ENCODE data around the gene FAM151A. TPM values are rescaled to one million over a fixed set of nuclear protein-coding genes. Genes with fewer than 3 reads are reported as not detected.
"Not testable (repeated sequence)": the region's sequence is repeated elsewhere in the genome, so short reads cannot be mapped to it uniquely, and the experiment has no call there.

The FAM151A gene
- total RNA-seq, 1 donor from 2014 or later, result not detected

GRCh38 chr1:54636461-54637446, 13.4 kb upstream of the FAM151A start:
- DNase-seq, result not testable (repeated sequence)

- DNase-seq, result not testable (repeated sequence)
Observed at GRCh38 chr1:54635804-54636203, 12.5 kb upstream of the FAM151A start.

GRCh38 chr1:54627196-54627595, 3.9 kb upstream of the FAM151A start:
- DNase-seq, result no peak

- no peak for DNase-seq
Observed at GRCh38 chr1:54624466-54625464, 1.4 kb upstream of the FAM151A start.

GRCh38 chr1:54619749-54620148, 3.6 kb downstream of the FAM151A start:
- no peak for DNase-seq

GRCh38 chr1:54615531-54616279, 7.6 kb downstream of the FAM151A start:
- DNase-seq, result no peak

GRCh38 chr1:54614563-54614962, 8.8 kb downstream of the FAM151A start:
- DNase-seq, result no peak

- no peak for DNase-seq
Observed at GRCh38 chr1:54614024-54614423, 9.3 kb downstream of the FAM151A start.

GRCh38 chr1:54611621-54612020, 11.7 kb downstream of the FAM151A start:
- no peak for DNase-seq

- DNase-seq, result no peak
Observed at GRCh38 chr1:54610601-54611580, 12.4 kb downstream of the FAM151A start.

- no peak for DNase-seq
Observed at GRCh38 chr1:54610048-54610447, 13.3 kb downstream of the FAM151A start.

GRCh38 chr1:54609301-54609921, 13.9 kb downstream of the FAM151A start:
- peak; percentile 22 for DNase-seq

GRCh38 chr1:54608566-54609230, 14.6 kb downstream of the FAM151A start:
- no peak for DNase-seq

- no peak for DNase-seq
Observed at GRCh38 chr1:54607821-54608565, 15.3 kb downstream of the FAM151A start.

GRCh38 chr1:54606990-54607325, 16.4 kb downstream of the FAM151A start:
- DNase-seq, result no peak

- DNase-seq, result no peak
Observed at GRCh38 chr1:54606096-54606989, 17.0 kb downstream of the FAM151A start.

- DNase-seq, result no peak
Observed at GRCh38 chr1:54604572-54605370, 18.6 kb downstream of the FAM151A start.
